ENCODE measurements around the gene MKI67. TPM values are rescaled to one million over a fixed set of nuclear protein-coding genes. Genes with fewer than 3 reads are reported as not detected.

MKI67 gene
- total RNA-seq, 1 donor: 38.7 TPM

- TF ChIP-seq, protein P1, sequence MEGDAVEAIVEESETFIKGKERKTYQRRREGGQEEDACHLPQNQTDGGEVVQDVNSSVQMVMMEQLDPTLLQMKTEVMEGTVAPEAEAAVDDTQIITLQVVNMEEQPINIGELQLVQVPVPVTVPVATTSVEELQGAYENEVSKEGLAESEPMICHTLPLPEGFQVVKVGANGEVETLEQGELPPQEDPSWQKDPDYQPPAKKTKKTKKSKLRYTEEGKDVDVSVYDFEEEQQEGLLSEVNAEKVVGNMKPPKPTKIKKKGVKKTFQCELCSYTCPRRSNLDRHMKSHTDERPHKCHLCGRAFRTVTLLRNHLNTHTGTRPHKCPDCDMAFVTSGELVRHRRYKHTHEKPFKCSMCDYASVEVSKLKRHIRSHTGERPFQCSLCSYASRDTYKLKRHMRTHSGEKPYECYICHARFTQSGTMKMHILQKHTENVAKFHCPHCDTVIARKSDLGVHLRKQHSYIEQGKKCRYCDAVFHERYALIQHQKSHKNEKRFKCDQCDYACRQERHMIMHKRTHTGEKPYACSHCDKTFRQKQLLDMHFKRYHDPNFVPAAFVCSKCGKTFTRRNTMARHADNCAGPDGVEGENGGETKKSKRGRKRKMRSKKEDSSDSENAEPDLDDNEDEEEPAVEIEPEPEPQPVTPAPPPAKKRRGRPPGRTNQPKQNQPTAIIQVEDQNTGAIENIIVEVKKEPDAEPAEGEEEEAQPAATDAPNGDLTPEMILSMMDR (IDR thresholded peaks at IDR 0.05; ENCODE audit: insufficient read depth, low read length): no peak
- H3K4me3 ChIP-seq (ENCODE audit: low read depth, low read length): no peak overlapping the region
- DNase-seq (ENCODE audit: low read depth): no peak
These were observed 4.3 kb downstream of the MKI67 start for GRCh38 chr10:128121750-128122412.

- TF ChIP-seq, protein P1 (IDR thresholded peaks at IDR 0.05; ENCODE audit: insufficient read depth, low read length): no peak
- no peak for DNase-seq (ENCODE audit: low read depth)
- no peak overlapping the region for H3K4me3 ChIP-seq (ENCODE audit: low read depth, low read length)
These were observed 9.2 kb downstream of the MKI67 start for GRCh38 chr10:128116851-128117615.

- DNase-seq (ENCODE audit: low read depth): no peak
- no peak overlapping the region for H3K4me3 ChIP-seq (ENCODE audit: low read depth, low read length)
- TF ChIP-seq, protein P1 (IDR thresholded peaks at IDR 0.05; ENCODE audit: insufficient read depth, low read length): no peak
These were observed 10.0 kb downstream of the MKI67 start for GRCh38 chr10:128116187-128116586.

GRCh38 chr10:128115356-128115755 lies 10.9 kb downstream of the MKI67 start:
- DNase-seq (ENCODE audit: low read depth): no peak
- H3K4me3 ChIP-seq (ENCODE audit: low read depth, low read length): no peak overlapping the region
- TF ChIP-seq, protein P1 (IDR thresholded peaks at IDR 0.05; ENCODE audit: insufficient read depth, low read length): no peak

DNA sequence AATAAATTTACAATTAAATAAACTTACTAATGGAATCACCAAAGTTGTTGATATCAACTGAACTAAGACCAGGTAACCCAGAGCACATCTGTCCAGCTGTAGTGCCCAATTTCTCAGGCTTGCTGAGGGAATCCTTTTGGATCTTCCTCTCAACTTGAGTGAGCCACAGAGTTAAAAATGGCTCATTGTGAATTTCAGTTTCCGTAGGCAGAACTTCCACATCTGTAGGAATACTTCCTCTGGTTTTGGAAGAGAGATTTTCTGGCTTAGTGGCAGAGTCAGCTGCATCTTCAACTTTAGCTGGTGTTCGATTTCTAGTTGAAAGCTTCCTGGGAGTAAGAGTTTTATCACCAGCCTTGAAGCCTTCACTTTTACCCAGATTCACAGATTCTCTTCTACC lies 11.3 kb downstream of the MKI67 start:
- no peak for DNase-seq (ENCODE audit: low read depth)
- TF ChIP-seq, protein P1 (IDR thresholded peaks at IDR 0.05; ENCODE audit: insufficient read depth, low read length): no peak
- H3K4me3 ChIP-seq (ENCODE audit: low read depth, low read length): no peak overlapping the region

DNA sequence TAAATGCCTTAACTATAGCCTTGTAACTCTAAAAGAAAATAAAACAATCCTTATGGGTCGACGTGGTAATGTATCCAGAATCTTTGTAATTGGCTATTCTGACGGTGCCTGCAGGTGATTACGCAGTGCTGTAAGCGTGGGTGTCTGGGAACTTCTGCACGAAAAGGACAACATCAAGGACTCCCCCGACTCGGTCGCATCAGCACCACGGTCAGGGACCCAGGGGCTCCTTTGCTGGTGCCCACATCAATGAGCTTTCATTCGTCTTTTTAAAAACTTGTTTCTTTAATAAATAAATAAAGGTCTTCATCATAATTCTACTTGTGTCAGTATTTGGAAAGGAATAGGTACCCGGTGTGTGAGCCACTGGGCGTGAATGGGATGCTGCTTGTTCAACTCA lies 13.2 kb downstream of the MKI67 start:
- no peak overlapping the region for H3K4me3 ChIP-seq (ENCODE audit: low read depth, low read length)
- TF ChIP-seq, protein P1 (IDR thresholded peaks at IDR 0.05; ENCODE audit: insufficient read depth, low read length): no peak
- no peak for DNase-seq (ENCODE audit: low read depth)

All from fibroblast of the aortic adventitia (primary cell).